Gastrocnemius medialis (tissue), 4 donors: Measurements from ENCODE around the gene NDUFA12. TPM values are rescaled to one million over a fixed set of nuclear protein-coding genes. Genes with fewer than 3 reads are reported as not detected.

Experiments
- ATAC-seq, 2 donors: fragments of 150-250 bp; one replicate each; pipeline ENCODE4 v1.9.1; 2016
- DNase-seq, 2 donors: peaks; one replicate each; pipeline ENCODE4 v3.0.0-alpha.2; 2019
- H3K27ac ChIP-seq, 4 donors: fragments of 200-600 bp; sonication (generic); 1 replicate in 1 of 4; 2 replicates in 3 of 4; pipeline ENCODE4 v1.5.1; 2016 to 2018; ENCODE audit warnings: mild to moderate bottlenecking in 2 of 4, moderate library complexity in 1 of 4
- H3K27me3 ChIP-seq, 3 donors: fragments of 200-600 bp; sonication (generic) in 2 of 3; 1 replicate in 1 of 3; 2 replicates in 2 of 3; pipeline versions ENCODE4 v1.5.1 to v1.6.0; 2016 to 2019; ENCODE audit warnings: mild to moderate bottlenecking in 1 of 3, moderate library complexity in 1 of 3
- H3K36me3 ChIP-seq, 2 donors: fragments of 200-600 bp; sonication (generic) in 1 of 2; one replicate each; pipeline ENCODE4 v1.5.1; 2017 to 2018
- H3K4me1 ChIP-seq, 2 donors: fragments of 200-600 bp; sonication (generic) in 1 of 2; one replicate each; pipeline ENCODE4 v1.5.1; 2016 to 2017; ENCODE audit warnings: mild to moderate bottlenecking in 2 of 2
- H3K4me3 ChIP-seq, 4 donors: fragments of 200-600 bp; sonication (generic) in 3 of 4; 1 replicate in 1 of 4; 2 replicates in 3 of 4; pipeline ENCODE4 v1.5.1; 2016 to 2019; ENCODE audit warnings: mild to moderate bottlenecking in 2 of 4
- H3K9me3 ChIP-seq, 3 donors: fragments of 200-600 bp; sonication (generic) in 2 of 3; 1 replicate in 1 of 3; 2 replicates in 2 of 3; pipeline ENCODE4 v1.5.1; 2016 to 2019
- CTCF ChIP-seq, 5 experiments: fragments of 450-650 bp in 3 of 5; fragments of 200-600 bp in 2 of 5; sonication (generic) in 2 of 5; IDR thresholded peaks in 4 of 5; conservative IDR thresholded peaks in 1 of 5; 1 replicate in 4 of 5; 2 replicates in 1 of 5; pipeline ENCODE4 v1.5.1; 2016 to 2019; ENCODE audit warnings: antibody characterized with exemption in 5 of 5, mild to moderate bottlenecking in 3 of 5, moderate library complexity in 3 of 5
- POLR2A ChIP-seq, 2 donors: fragments of 450-650 bp; IDR thresholded peaks; one replicate each; pipeline ENCODE4 v1.6.1; 2017; ENCODE audit warnings: antibody characterized with exemption in 2 of 2, mild to moderate bottlenecking in 2 of 2, moderate library complexity in 2 of 2
- in situ Hi-C, 4 donors: fragments of 200-750 bp; cut with MboI; loops; one replicate each; pipeline versions ENCODE4 v1.15.0 to v1.8.0; 2017; ENCODE audit warnings: low sequenced_read_pairs in 4 of 4
- intact Hi-C: fragments of 100-400 bp; cut with DNase I; formaldehyde crosslinking; loops from one replicate; pipeline ENCODE4 v1.15.1; 2023; ENCODE audit warnings: low total_unique reads
- total RNA-seq, 4 donors: library from RNA; depleted of rRNA; stranded (reverse); fragments of >200 nt; gene quantifications; one replicate each; pipeline versions ENCODE4 v1.1.0 to v1.2.3, GENCODE V29; 2016

Gene NDUFA12
- total RNA-seq, 4 donors from 2014 or later: 225 to 382 (median 356) TPM

- intact Hi-C loops: no loop called here
- H3K4me1 ChIP-seq: peaks cover 0 to 4% of the 10 kb centered on the region in 2 donors
Observed at GRCh38 chr12:94954948-94955592, 48.4 kb downstream of the NDUFA12 start.

GRCh38 chr12:94954029-94954685, 49.3 kb downstream of the NDUFA12 start:
- intact Hi-C loops (no loop called here), in situ Hi-C loops (no loop called here)
- H3K27ac ChIP-seq: peak overlapping the region in 3 of 4 donors; percentile 26 to 58 (median 31)
- H3K4me1 ChIP-seq: peaks cover 0 to 4% of the 10 kb centered on the region in 2 donors
- H3K9me3 ChIP-seq: no peaks in the 10 kb centered on the region
- ATAC-seq (peak; percentile 94 to 97), DNase-seq (peak; percentile 4 to 34)
- H3K27me3 ChIP-seq: no peaks in the 10 kb centered on the region
- no peaks in the 10 kb centered on the region for H3K36me3 ChIP-seq
- H3K4me3 ChIP-seq: no peak overlapping the region
- TF ChIP-seq CTCF (IDR thresholded peaks at IDR 0.05 in 4 of 5, conservative IDR thresholded peaks at IDR 0.05 in 1 of 5) (no peak), POLR2A (IDR thresholded peaks at IDR 0.05) (peak in 1 of 2 donors; percentile 26)

More at GRCh38 chr12:94954948-94955592, 48.4 kb downstream of the NDUFA12 start:
- Histone ChIP-seq H3K27me3 (no peaks in the 10 kb centered on the region), H3K36me3 (no peaks in the 10 kb centered on the region), H3K9me3 (no peaks in the 10 kb centered on the region), H3K4me3 (no peak overlapping the region), H3K27ac (peak overlapping the region in 1 of 4 donors; percentile 58)
- no peak for ATAC-seq
- TF ChIP-seq CTCF (IDR thresholded peaks at IDR 0.05 in 4 of 5, conservative IDR thresholded peaks at IDR 0.05 in 1 of 5) (no peak), POLR2A (IDR thresholded peaks at IDR 0.05) (no peak)
- no peak for DNase-seq
- in situ Hi-C loops: no loop called here

- ATAC-seq (no peak), DNase-seq (no peak)
- Histone ChIP-seq H3K27ac (no peak overlapping the region), H3K27me3 (no peaks in the 10 kb centered on the region), H3K4me3 (no peak overlapping the region), H3K9me3 (no peaks in the 10 kb centered on the region), H3K4me1 (peaks cover 0 to 4% of the 10 kb centered on the region in 2 donors), H3K36me3 (no peaks in the 10 kb centered on the region)
- intact Hi-C loops: no loop called here
- TF ChIP-seq CTCF (IDR thresholded peaks at IDR 0.05 in 4 of 5, conservative IDR thresholded peaks at IDR 0.05 in 1 of 5) (no peak), POLR2A (IDR thresholded peaks at IDR 0.05) (no peak)
- in situ Hi-C loops: no loop called here
Observed at GRCh38 chr12:94952325-94952724, 51.2 kb downstream of the NDUFA12 start.

GRCh38 chr12:94951071-94951934, 52.2 kb downstream of the NDUFA12 start:
- no peaks in the 10 kb centered on the region for H3K36me3 ChIP-seq
- no peaks in the 10 kb centered on the region for H3K9me3 ChIP-seq
- no peak overlapping the region for H3K27ac ChIP-seq
- no peak for TF ChIP-seq CTCF (IDR thresholded peaks at IDR 0.05 in 4 of 5, conservative IDR thresholded peaks at IDR 0.05 in 1 of 5)
- TF ChIP-seq POLR2A (IDR thresholded peaks at IDR 0.05): no peak
- H3K4me3 ChIP-seq: no peak overlapping the region
- H3K4me1 ChIP-seq: peaks cover 0 to 4% of the 10 kb centered on the region in 2 donors
- no peaks in the 10 kb centered on the region for H3K27me3 ChIP-seq
- ATAC-seq: no peak
- DNase-seq: no peak
- in situ Hi-C loops: no loop called here
- intact Hi-C loops: no loop called here
